ENCODE results near the gene DLG5. TPM values are rescaled to one million over a fixed set of nuclear protein-coding genes. Genes with fewer than 3 reads are reported as not detected.

The DLG5 gene
- polyA plus RNA-seq, 2 of the 4 experiments (the other 2 are of a cell fraction): 17.0 to 30.9 TPM

GRCh38 chr10:77936697-77937567, 10.4 kb upstream of the DLG5 start:
- no peaks in the 10 kb centered on the region for H3K9me3 ChIP-seq
- ChIA-PET CTCF (interaction anchor here (0.6 to 1.5 kb wide), 5 partner anchors 11 to 124 kb away, joined by 3 to 4 read pairs (median 3); no protein-coding TSS in a partner anchor), POLR2A (no interaction called here)
- H3K4me3 ChIP-seq: no peak overlapping the region
- WGBS (ENCODE audit: missing lambda C conversion rate): 75% methylated on average over 3 of the region's 3 CpGs
- FAIRE-seq (no peak), DNase-seq (ENCODE audit: low read depth in 1 of 2, low spot score in 1 of 2) (no peak), ATAC-seq (no peak)
- no peak overlapping the region for H3K27ac ChIP-seq
- no peak overlapping the region for H3K4me2 ChIP-seq
- TF ChIP-seq CBX8 (IDR thresholded peaks at IDR 0.05): no peak
- H3K4me1 ChIP-seq: peaks cover 7% of the 10 kb centered on the region; the same call in 2 of the 3 replicates

GRCh38 chr10:77932016-77932715, 5.6 kb upstream of the DLG5 start:
- no peak for ATAC-seq
- WGBS (ENCODE audit: missing lambda C conversion rate): 79% methylated on average over 8 of the region's 8 CpGs
- POLR2A ChIA-PET: no interaction called here

More at GRCh38 chr10:77932016-77932715, 5.6 kb upstream of the DLG5 start:
- Histone ChIP-seq H3K27ac (no peak overlapping the region), H3K4me2 (no peak overlapping the region), H3K9me3 (no peaks in the 10 kb centered on the region), H3K4me3 (no peak overlapping the region), H3K4me1 (peaks cover 4% of the 10 kb centered on the region; the same call in 1 of the 3 replicates)
- no peak for FAIRE-seq
- no peak for DNase-seq (ENCODE audit: low read depth in 1 of 2, low spot score in 1 of 2)
- TF ChIP-seq HOXA7 (CRISPR knock-in tag; IDR thresholded peaks at IDR 0.05) (no peak), E2F6 (IDR thresholded peaks at IDR 0.05; ENCODE audit: borderline replicate concordance, low read depth) (no peak), HOXB13 (CRISPR knock-in tag; IDR thresholded peaks at IDR 0.05; ENCODE audit: low read depth) (no peak), JUN (IDR thresholded peaks at IDR 0.05) (no peak), RFX5 (IDR thresholded peaks at IDR 0.05) (no peak), TFCP2L1 (CRISPR knock-in tag; IDR thresholded peaks at IDR 0.05) (no peak), REST (IDR thresholded peaks at IDR 0.05) (no peak), JUNB (IDR thresholded peaks at IDR 0.05) (no peak), EP300 (IDR thresholded peaks at IDR 0.05) (no peak), ZC3H11A (IDR thresholded peaks at IDR 0.05) (no peak), ZFP36 (IDR thresholded peaks at IDR 0.05; ENCODE audit: borderline replicate concordance, partially characterized antibody) (no peak), SREBF2 (IDR thresholded peaks at IDR 0.05) (no peak), HOXB5 (CRISPR knock-in tag; IDR thresholded peaks at IDR 0.05) (no peak), PBX3 (IDR thresholded peaks at IDR 0.05) (no peak), HEYL (CRISPR knock-in tag; IDR thresholded peaks at IDR 0.05) (no peak), CEBPB (IDR thresholded peaks at IDR 0.05) (no peak), RAD21 (conservative IDR thresholded peaks at IDR 0.05 in 1 of 2, IDR thresholded peaks at IDR 0.05 in 1 of 2) (no peak), GATA3 (IDR thresholded peaks at IDR 0.05; ENCODE audit: borderline replicate concordance) (no peak), HDAC2 (IDR thresholded peaks at IDR 0.05) (no peak)
- CTCF ChIA-PET: interaction anchor here (0.9 to 1.5 kb wide), 3 partner anchors 11 to 85 kb away, joined by 3 to 5 read pairs (median 3); no protein-coding TSS in a partner anchor

All from A549 (cell line).